AG08395 (cell line): Measurements from ENCODE around the gene PLS1.
"Not testable (repeated sequence)": the region's sequence is repeated elsewhere in the genome, so short reads cannot be mapped to it uniquely, and the experiment has no call there.

Source experiments
- DNase-seq: peaks from one replicate; pipeline ENCODE4 v3.0.0; 2012; ENCODE audit warnings: mixed read lengths, low spot score

Gene PLS1

DNA sequence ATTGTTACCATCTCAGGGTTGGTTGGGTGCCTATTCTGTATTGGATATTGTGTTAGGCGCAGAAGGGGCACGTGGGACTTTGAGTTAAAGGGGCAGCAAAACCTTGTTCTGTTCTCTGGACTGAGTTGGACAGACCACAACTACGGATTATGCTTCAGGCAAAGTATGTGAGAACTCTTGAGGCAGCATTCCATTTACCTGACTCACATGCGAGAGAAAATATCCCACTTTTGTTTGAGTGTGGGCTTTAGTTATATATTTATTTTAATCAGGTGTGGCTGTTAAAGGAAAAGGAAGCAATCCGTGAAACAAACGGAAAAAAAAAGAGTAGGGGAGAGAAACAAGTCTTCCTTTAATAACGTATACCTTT lies 627 bp upstream of the PLS1 start:
- peak; percentile 63 for DNase-seq

DNA sequence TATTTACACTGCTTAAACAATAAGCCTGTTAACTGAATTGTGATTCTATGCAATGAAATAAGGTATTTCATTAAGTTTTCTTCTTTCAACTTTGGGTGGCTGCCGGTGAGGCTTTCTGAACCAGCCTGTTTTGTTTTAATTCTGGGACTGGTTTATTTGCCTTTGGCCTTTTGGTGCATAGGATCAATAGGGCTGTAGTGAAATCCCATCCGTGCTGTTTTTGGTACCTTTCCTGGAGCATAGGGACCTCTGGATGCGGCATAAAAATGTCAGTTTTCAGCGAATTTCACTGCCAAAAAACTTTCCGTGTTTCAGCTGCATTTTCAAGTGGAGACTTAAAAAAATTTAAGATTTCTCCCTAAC lies 514 bp downstream of the PLS1 start:
- peak; percentile 14 for DNase-seq

GRCh38 chr3:142597906-142598305 lies 1.7 kb downstream of the PLS1 start:
- no peak for DNase-seq

DNA sequence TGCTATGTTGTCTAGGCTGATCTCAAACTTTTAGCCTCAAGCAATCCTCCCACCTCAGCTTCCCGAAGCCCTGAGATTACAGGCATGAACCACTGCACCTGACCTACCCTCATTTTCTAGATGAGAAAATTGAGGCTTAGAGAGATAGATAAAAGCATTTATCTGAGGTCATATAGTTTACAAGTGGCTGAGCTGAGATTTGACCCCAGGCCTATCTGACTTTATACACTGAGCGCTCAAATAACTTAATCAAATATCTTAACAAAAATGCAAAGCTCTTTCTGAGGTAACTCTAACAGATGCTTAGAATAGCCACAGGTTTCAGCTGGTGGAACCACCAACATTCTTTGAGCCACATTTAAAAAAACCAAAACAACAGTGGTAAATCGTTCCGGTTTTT lies 5.5 kb downstream of the PLS1 start:
- no peak for DNase-seq

GRCh38 chr3:142602619-142603385 lies 6.6 kb downstream of the PLS1 start:
- DNase-seq, result no peak

GRCh38 chr3:142603386-142603705 lies 7.2 kb downstream of the PLS1 start:
- not testable (repeated sequence) for DNase-seq

DNA sequence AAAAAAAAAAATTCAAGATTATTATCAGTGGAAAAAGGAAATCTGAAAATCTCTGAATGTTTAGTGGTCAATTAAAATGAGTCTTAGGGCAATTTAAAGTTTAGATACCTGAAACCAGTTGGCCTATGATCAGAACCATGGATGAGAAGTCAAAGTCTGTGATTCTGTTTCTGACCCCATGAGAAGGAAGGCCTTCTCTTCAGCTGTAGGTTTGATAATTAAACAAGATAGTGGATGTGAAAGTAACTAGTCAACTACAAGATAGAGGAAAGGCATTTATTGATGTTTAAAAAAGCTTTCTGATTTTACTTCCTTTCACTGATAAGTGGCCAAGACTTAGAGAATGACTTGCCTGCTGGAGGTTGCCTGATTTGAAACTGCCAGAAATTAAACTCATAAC lies 8.7 kb downstream of the PLS1 start:
- DNase-seq, result no peak

DNA sequence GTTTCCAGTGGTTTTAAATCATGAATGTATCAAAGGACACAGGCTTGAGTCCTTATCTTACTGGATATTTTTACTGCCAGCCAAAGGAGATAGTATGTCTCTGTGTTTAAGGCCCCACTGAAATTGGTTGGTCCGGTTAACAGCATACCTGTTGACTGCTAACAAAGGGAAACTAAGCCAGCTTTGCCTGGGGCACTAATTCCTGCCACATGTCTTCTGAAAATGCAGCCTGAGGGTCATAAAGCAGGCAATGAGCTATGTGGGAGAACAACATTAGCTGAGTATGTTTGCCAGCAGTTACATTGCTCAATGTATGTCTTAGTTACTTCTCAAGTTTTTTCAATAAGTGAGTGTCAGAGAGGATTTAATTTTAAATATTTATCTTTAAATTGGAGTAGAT lies 12.4 kb downstream of the PLS1 start:
- DNase-seq, result no peak

DNA sequence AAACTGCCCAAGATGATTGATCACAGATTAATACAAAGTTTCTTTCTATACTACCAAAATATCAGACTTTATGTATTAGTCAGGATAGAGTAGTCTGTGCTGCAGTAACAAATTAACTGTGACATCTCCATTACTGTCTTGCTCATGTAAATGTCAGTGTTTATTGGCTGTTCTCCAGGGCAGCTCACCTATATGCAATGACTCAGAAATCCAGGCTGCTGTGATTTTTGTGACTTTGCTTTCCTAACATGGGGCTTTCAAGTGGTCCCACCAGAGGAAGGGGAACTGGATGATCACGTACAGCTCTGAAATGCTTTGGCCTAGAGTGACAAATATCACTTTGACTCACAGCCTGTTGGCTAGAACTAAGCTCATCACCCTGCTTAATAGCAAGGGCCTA lies 12.9 kb downstream of the PLS1 start:
- no peak for DNase-seq

- DNase-seq, result no peak
Observed at GRCh38 chr3:142611206-142611605, 15.0 kb downstream of the PLS1 start.

DNA sequence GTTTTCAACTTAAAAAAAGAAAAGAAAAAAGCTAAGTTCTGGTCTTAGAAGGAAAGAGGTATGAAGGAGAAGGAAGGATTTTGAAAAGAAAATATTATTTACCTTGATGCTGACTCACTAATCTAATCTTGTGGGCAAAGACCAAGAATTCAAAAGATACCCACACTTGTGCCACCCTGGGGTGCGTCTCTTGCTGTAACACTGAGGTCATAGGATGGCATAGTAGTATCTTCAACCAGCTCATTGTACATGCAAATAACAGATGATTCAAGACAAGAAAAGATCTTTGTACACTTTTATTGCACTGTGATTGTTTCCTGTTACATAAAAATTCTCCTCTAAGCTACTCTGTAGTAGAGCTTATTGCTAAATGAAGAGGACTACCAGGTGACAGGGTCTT lies 17.3 kb downstream of the PLS1 start:
- no peak for DNase-seq

DNA sequence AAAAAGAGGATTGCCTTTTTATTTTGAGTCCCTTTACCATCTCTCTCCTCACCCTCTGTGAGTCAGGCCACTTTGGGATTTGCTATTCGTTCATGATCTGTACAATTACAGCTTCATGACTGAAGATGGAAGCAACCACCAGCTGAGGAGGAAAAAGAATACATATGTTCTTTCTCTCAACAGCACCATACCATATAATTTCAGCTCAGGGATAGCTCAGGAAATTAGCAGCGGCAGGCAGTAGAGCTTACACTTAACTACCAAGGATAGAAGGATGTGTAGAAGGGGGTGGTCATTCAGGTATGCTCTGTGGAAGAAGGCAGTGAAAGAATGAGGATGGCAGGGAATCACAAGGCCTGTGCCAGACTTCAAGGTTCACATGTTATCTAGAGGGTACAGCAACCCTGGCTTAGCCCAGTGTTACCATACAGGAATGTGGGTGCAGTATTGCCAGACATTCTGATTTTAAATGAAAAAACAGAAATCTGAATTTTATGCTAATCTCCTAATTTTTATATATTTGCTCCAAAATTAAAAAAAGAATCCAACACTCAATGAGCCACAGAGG lies 17.9 kb downstream of the PLS1 start:
- no peak for DNase-seq

GRCh38 chr3:142615171-142615570 lies 19.0 kb downstream of the PLS1 start:
- no peak for DNase-seq

DNA sequence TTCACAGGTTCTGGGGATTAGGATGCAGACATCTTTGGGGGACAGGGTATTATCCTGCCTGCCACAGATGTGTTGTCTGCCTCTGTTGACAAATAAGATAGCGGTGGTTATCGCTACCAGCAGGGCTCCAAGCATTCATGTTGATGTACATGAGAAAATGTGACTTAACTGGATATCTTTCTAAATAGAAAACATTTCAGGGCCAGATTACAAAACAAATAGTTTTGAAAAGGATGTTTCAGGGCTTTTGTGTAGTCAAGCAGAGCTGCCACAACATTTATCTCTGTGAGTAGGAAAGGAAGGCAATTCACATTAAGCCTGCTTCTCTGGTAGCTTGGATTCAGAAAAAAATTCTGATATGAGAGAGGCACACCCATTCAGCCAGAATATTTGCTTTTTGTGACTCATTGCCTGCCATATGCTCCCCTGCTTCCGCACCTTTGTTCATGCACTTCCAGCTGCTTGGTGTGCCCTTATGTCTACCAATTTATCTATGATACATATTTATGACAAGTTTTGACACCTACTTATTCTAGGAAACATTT lies 22.8 kb downstream of the PLS1 start:
- DNase-seq, result no peak

DNA sequence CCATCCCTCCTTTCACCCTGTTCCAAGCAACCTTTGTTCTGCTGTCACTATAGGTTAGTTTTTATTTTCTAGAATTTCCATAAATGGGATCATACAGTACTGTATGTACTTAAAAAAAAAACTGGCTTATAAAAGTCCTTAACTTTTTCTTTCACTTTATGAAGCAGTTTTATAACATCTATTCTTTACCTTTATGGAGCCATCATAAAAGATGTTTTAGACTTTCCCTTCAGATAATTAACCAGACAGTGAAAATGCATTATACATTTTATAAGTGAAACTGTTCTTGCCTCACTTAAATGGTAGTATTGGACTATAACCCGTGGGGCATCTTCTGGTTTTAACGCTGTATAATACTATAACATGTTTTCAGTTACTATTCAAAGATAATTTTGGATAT lies 26.2 kb downstream of the PLS1 start:
- DNase-seq, result no peak

DNA sequence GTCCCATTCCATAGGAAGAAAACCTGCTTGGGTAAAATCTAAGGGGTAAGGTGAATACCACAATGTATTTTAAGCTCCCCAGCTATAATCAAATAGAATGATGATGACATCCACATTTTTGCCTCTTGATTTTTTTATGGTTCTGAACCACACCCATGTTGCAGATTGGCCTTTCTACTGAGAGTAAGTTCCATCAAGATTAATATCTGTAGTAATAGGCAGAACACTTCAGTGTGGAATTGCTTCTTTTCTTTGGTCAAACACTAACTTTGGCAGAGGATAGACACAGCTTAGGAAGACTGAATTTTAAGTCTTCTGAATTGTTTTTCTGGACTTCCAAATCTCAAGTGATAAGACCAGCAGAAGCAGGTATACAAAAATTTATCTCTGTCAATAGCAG lies 27.0 kb downstream of the PLS1 start:
- no peak for DNase-seq

- no peak for DNase-seq
Observed at GRCh38 chr3:142624341-142625152, 28.4 kb downstream of the PLS1 start.

DNA sequence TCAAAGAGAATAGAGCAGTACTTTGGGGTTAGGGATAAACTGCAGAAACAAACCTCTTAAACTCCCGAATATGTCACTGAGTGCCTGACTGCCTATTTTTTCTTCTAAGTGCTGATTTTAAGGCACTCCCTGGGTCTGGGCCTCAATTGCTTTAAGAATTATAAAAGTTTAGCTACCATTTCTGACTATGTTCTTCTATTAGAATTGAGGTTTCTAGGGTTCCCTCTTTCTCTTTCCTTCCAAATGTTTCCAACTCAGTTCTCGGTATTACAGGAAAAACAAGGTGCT lies 28.9 kb downstream of the PLS1 start:
- DNase-seq, result no peak

DNA sequence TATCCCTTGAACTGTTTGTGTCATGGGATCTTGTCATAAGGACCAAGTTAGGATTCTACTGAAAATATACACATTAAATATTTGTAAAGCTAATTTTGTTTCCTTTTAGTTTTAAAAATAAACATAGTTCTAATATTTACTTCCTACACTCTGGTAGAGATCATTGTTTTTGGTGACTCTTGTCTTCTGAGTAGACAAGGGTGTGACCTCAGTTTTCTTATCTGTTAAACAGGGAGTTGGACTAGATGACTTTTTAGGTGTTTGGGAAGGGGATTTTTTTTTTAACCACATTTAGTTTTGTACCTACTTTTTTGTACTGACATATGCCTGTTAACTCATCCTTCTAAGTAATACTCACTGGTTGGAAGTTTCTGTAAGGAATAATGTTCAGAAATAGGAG lies 30.8 kb downstream of the PLS1 start:
- DNase-seq, result no peak

DNA sequence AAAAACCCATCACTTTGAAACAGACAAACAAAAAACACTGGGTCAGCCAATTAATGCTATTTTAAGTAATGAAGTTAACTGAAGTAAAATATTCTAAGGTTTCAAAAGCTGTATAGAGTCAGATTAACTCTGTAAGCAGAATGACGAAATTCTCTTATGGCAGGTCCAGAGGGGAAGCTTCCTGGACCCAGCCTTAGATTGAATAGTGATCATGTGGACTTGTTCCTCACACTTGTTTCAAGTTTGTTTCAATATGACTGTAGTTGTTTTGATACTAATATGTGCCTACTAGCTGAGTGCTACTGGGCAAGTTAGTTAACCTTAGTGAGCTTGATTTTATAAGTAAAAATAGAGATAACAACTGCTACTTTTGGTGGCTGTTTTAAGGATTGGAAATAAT lies 32.6 kb downstream of the PLS1 start:
- DNase-seq, result no peak

- DNase-seq, result no peak
Observed at GRCh38 chr3:142633073-142633472, 36.9 kb downstream of the PLS1 start.

GRCh38 chr3:142636050-142636449 lies 39.9 kb downstream of the PLS1 start:
- DNase-seq, result no peak

DNA sequence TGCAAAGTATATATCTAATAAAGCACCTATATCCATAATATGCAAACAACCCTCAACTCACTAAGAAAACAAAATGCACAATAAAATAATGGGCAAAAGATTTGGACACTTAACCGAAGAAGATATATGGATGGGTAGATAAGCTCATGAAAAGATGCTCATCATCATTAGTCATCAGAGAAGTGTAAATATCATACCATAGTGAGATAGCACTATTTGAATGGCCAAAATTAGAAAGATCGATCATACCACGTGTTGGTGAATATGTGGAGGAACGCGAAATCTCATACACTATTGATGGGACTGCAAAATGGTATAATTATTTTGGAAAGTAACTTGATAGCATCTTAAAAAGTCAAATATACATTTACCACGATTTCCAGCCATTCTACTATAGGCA lies 40.5 kb downstream of the PLS1 start:
- DNase-seq, result no peak

DNA sequence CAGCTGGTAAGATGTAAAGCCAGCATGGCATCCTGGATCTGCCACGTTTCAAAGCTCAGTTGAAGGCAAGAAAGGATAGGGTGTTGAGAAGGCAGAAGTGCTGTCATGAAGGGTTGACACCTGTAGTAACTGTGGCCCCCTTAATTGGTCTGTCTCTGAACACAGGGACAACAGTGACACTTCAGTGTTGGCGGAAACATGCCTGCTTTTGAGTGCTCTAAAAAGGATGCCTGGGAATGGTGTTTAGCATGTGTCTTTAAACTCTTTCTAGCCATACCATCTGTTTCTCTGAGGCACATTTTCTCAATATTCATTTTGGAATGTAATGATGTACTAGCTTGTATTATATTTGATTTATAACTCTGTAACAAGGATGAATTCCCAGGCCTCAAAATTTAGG lies 42.1 kb downstream of the PLS1 start:
- no peak for DNase-seq
